ENCODE measurements around the gene ARMC8. TPM values are rescaled to one million over a fixed set of nuclear protein-coding genes. Genes with fewer than 3 reads are reported as not detected.

Gene ARMC8
- total RNA-seq, 1 donor from 2014 or later = 29.5 TPM

DNA sequence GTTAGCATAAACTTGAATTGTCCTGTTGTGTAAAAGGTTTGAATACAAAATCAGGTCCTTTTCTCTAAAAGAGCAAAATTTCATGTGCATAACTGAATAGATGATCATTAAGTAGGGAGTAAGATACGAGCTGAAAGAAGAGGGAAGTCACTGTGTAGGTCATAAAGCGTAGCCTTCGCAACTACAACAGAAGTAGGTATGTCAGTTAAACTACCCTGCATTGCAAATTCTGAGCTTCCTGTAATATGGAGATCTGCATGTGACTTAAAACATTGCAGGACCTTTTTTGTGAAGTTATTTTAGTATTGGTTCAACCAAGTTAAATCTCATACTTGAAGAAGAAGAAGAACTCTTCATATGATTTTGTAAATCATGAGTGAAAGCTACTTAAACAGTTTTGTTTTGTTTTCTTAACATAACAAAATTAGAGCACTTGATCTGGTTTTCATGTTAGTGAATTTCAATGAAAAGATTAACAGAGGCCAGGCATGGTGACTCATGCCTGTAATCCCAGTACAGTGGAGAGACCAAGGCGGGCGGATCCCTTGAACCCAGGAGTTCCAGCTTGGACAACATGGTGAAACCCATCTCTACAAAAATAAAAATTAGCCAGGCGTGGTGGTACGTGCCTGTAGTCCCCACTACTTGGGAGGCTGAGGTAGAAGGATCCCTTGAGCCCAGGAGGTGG lies 26.4 kb downstream of the ARMC8 start:
- Histone ChIP-seq H3K36me3 (ENCODE audit: control insufficient read depth, insufficient read depth, low read length) (no peaks in the 10 kb centered on the region), H3K27me3 (ENCODE audit: control insufficient read depth, insufficient read depth, low read length) (no peaks in the 10 kb centered on the region), H3K4me3 (ENCODE audit: low read depth, low read length) (no peak overlapping the region)
- FAIRE-seq (no peak), DNase-seq (ENCODE audit: low read depth) (peak; percentile 4)
- TF ChIP-seq, protein P1, sequence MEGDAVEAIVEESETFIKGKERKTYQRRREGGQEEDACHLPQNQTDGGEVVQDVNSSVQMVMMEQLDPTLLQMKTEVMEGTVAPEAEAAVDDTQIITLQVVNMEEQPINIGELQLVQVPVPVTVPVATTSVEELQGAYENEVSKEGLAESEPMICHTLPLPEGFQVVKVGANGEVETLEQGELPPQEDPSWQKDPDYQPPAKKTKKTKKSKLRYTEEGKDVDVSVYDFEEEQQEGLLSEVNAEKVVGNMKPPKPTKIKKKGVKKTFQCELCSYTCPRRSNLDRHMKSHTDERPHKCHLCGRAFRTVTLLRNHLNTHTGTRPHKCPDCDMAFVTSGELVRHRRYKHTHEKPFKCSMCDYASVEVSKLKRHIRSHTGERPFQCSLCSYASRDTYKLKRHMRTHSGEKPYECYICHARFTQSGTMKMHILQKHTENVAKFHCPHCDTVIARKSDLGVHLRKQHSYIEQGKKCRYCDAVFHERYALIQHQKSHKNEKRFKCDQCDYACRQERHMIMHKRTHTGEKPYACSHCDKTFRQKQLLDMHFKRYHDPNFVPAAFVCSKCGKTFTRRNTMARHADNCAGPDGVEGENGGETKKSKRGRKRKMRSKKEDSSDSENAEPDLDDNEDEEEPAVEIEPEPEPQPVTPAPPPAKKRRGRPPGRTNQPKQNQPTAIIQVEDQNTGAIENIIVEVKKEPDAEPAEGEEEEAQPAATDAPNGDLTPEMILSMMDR (IDR thresholded peaks at IDR 0.05; ENCODE audit: insufficient read depth, low read length, severe bottlenecking) = no peak

DNA sequence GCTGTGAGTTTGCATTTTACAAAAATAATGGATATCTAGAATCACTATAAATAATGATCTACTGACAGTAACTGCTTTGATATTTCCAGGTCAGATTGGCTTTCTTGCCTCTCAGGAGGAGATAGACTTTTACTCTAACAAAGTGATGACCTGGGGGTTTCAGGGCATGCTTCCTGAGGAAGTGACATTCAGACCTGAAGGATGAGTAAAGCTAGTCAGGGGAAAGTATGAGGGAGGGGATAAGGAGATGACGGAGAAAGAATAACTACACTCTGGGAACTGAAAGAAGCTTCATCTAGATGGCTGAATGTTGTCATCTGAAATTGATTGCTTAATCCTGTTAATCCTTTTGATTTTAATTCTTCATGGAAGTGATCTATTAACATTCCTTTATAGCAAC lies 32.2 kb downstream of the ARMC8 start:
- DNase-seq (ENCODE audit: low read depth) (no peak), FAIRE-seq (no peak)
- H3K36me3 ChIP-seq (ENCODE audit: control insufficient read depth, insufficient read depth, low read length) = peaks cover 7% of the 10 kb centered on the region
- no peaks in the 10 kb centered on the region for H3K27me3 ChIP-seq (ENCODE audit: control insufficient read depth, insufficient read depth, low read length)
- TF ChIP-seq, protein P1 (IDR thresholded peaks at IDR 0.05; ENCODE audit: insufficient read depth, low read length, severe bottlenecking) = no peak
- H3K4me3 ChIP-seq (ENCODE audit: low read depth, low read length) = no peak overlapping the region

GRCh38 chr3:138220242-138220641 lies 33.1 kb downstream of the ARMC8 start:
- Histone ChIP-seq H3K27me3 (ENCODE audit: control insufficient read depth, insufficient read depth, low read length) (no peaks in the 10 kb centered on the region), H3K4me3 (ENCODE audit: low read depth, low read length) (no peak overlapping the region), H3K36me3 (ENCODE audit: control insufficient read depth, insufficient read depth, low read length) (peaks cover 12% of the 10 kb centered on the region)
- TF ChIP-seq, protein P1 (IDR thresholded peaks at IDR 0.05; ENCODE audit: insufficient read depth, low read length, severe bottlenecking) = no peak
- FAIRE-seq = no peak
- no peak for DNase-seq (ENCODE audit: low read depth)

DNA sequence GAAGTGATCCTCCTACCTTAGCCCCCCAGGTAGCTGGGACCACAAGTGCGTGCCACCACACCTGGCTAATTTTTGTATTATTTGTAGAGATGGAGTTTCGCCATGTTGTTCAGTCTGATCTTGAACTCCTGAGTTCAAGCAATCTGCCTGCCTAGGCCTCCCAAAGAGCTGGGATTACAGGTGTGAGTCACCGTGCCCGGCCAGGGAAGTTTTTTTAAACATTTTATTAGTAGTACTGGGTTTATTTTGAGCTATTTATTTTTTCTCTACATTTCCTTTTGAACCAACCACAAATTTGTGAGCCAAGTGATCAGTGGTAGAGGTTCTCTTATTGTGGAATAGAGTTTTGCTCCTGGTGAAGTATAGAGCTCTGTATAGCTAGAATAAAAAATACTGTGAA lies 33.7 kb downstream of the ARMC8 start:
- Histone ChIP-seq H3K27me3 (ENCODE audit: control insufficient read depth, insufficient read depth, low read length) (no peaks in the 10 kb centered on the region), H3K4me3 (ENCODE audit: low read depth, low read length) (no peak overlapping the region), H3K36me3 (ENCODE audit: control insufficient read depth, insufficient read depth, low read length) (peaks cover 14% of the 10 kb centered on the region)
- FAIRE-seq (no peak), DNase-seq (ENCODE audit: low read depth) (no peak)
- TF ChIP-seq, protein P1 (IDR thresholded peaks at IDR 0.05; ENCODE audit: insufficient read depth, low read length, severe bottlenecking) = no peak

DNA sequence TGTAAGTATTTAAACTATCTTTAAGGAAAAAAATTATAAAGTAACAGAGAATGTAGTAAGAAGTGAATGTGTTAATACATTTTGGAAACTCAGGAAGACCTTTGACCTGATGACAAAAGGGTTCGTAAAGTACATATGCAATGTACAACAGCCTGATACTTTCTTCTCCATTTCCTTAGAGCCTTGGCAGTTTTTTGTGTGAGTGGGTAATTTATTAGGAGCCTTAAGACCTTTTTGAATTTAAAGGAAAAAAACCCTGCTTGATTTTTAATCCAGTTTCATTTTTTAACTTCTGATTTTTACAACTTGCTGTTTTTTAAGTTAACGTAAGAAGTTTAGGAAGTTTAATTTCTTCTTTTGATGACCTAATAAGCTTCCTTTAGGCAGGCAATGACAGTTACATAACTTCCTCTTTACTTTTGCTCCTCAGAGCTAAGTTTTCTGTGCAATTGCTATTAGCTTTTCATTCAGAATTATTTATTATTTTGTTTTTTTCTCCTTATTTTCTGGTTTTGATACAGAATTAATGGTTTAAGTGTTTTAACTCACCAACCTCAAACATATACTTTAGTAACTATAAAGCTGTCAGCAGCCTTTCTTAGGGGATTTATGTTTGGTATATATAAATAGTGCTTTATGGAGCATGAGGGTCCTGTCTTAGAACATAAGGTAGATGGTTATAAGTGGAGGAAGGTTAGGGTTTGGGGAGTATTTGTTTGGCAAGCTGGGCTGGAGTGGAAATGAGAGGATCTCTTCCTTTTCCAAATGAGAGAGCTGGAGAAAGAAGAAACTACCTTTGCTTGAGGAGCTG lies 35.2 kb downstream of the ARMC8 start:
- DNase-seq (ENCODE audit: low read depth) (no peak), FAIRE-seq (no peak)
- Histone ChIP-seq H3K27me3 (ENCODE audit: control insufficient read depth, insufficient read depth, low read length) (no peaks in the 10 kb centered on the region), H3K4me3 (ENCODE audit: low read depth, low read length) (no peak overlapping the region), H3K36me3 (ENCODE audit: control insufficient read depth, insufficient read depth, low read length) (peaks cover 16% of the 10 kb centered on the region)
- TF ChIP-seq, protein P1 (IDR thresholded peaks at IDR 0.05; ENCODE audit: insufficient read depth, low read length, severe bottlenecking) = no peak
